Loucy (cell line): ENCODE data around the gene SOAT2.

Source experiments
- EZH2phosphoT487 ChIP-seq: fragments of 200-600 bp; IDR thresholded peaks from 2 replicates; pipeline ENCODE4 v1.6.1; 2018; ENCODE audit warnings: antibody characterized with exemption, mild to moderate bottlenecking, moderate library complexity, borderline replicate concordance
- TF ChIP-seq, protein P1 (sequence below): fragments of 200-600 bp; sonication (generic); conservative IDR thresholded peaks from 2 replicates; pipeline ENCODE4 v1.5.1; 2014; ENCODE audit warnings: mild to moderate bottlenecking, antibody characterized with exemption, low read length

- TF ChIP-seq, protein P1, sequence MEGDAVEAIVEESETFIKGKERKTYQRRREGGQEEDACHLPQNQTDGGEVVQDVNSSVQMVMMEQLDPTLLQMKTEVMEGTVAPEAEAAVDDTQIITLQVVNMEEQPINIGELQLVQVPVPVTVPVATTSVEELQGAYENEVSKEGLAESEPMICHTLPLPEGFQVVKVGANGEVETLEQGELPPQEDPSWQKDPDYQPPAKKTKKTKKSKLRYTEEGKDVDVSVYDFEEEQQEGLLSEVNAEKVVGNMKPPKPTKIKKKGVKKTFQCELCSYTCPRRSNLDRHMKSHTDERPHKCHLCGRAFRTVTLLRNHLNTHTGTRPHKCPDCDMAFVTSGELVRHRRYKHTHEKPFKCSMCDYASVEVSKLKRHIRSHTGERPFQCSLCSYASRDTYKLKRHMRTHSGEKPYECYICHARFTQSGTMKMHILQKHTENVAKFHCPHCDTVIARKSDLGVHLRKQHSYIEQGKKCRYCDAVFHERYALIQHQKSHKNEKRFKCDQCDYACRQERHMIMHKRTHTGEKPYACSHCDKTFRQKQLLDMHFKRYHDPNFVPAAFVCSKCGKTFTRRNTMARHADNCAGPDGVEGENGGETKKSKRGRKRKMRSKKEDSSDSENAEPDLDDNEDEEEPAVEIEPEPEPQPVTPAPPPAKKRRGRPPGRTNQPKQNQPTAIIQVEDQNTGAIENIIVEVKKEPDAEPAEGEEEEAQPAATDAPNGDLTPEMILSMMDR: no peak
- TF ChIP-seq EZH2phosphoT487: no peak
Observed at GRCh38 chr12:53060721-53061276, 42.5 kb upstream of the SOAT2 start.
